HepG2 (cell line): Measurements from ENCODE around the gene COL8A2. TPM values are rescaled to one million over a fixed set of nuclear protein-coding genes. Genes with fewer than 3 reads are reported as not detected.

Experiments
- ATAC-seq: fragments of 200-7000 bp; cut with Tn5 transposase; 3 replicates; pipeline ENCODE4 v1.9.1; 2020; ENCODE audit warnings: mild to moderate bottlenecking, moderate library complexity
- BruUV-seq: library from RNA; stranded (reverse); fragments of 400-500 nt; replicated peaks from 2 replicates; lab custom pipeline; 2021; lab: Mats Ljungman, UMichigan
- CTCF ChIA-PET: fragments of 300-600 bp; formaldehyde crosslinking; extraction: SDS; loops from one replicate; lab custom pipeline; 2021; ENCODE audit warnings: low total read pairs, inconsistent platforms, low intra/inter-chr PET ratio; lab: Yijun Ruan, JAX
- POLR2A ChIA-PET: fragments of 350-600 bp; sonication (Branson Sonifier 250); formaldehyde crosslinking; loops from one replicate; lab custom pipeline; 2020; ENCODE audit warnings: antibody characterized with exemption, inconsistent platforms; lab: Yijun Ruan, JAX
- DNase-seq: peaks from one replicate; pipeline ENCODE4 v3.0.0-alpha.2; 2015; ENCODE audit warnings: low spot score
- FAIRE-seq: peaks from 3 replicates; lab custom pipeline; 2011; peaks lifted over from hg19 to GRCh38; lab: Jason Lieb, UNC
- H2AFZ ChIP-seq: one replicate; pipeline ENCODE4 v1.6.1; 2011; ENCODE audit warnings: low read length, inconsistent platforms
- H3K27ac ChIP-seq: fragments of 300-600 bp; 3 replicates; pipeline ENCODE4 v1.8.0; 2011; ENCODE audit warnings: mixed run types, mild to moderate bottlenecking, mixed read lengths, low read length, inconsistent platforms; ENCODE audit not compliant: insufficient read depth; ENCODE audit errors: extremely low read length
- H3K27me3 ChIP-seq, 2 experiments: fragments of 200-600 bp in 1 of 2; 2 replicates in 1 of 2; 3 replicates in 1 of 2; pipeline versions ENCODE4 v1.6.0 to v1.8.0; 2011; ENCODE audit warnings: low read length in 2 of 2, mild to moderate bottlenecking in 2 of 2, moderate library complexity in 2 of 2, inconsistent platforms in 1 of 2; ENCODE audit not compliant: insufficient read depth in 2 of 2, control insufficient read depth in 1 of 2
- H3K36me3 ChIP-seq, 2 experiments: fragments of 200-600 bp in 1 of 2; replicated peaks in 1 of 2; 2 replicates in 1 of 2; 3 replicates in 1 of 2; pipeline versions ENCODE4 v1.5.1 to v1.8.0; 2011; ENCODE audit warnings: low read length in 2 of 2, inconsistent platforms in 1 of 2; ENCODE audit not compliant: insufficient read depth in 2 of 2, control insufficient read depth in 1 of 2
- H3K4me1 ChIP-seq: 2 replicates; pipeline ENCODE4 v1.5.1; 2012; ENCODE audit warnings: low read length, inconsistent platforms; ENCODE audit not compliant: insufficient read depth
- H3K4me2 ChIP-seq: 2 replicates; pipeline ENCODE4 v1.6.0; 2011; ENCODE audit warnings: low read depth, low read length, inconsistent platforms
- H3K4me3 ChIP-seq, 3 experiments: fragments of 200-600 bp in 1 of 3; sonication (generic), shearing (Covaris generic) in 1 of 3; replicated peaks in 1 of 3; 2 replicates each; pipeline ENCODE4 v1.5.1; 2011 to 2016; ENCODE audit warnings: low read length in 3 of 3, inconsistent platforms in 2 of 3, low read depth in 2 of 3, mild to moderate bottlenecking in 2 of 3, control low read depth in 1 of 3, mixed read lengths in 1 of 3; ENCODE audit not compliant: insufficient read depth in 1 of 3
- H3K79me2 ChIP-seq: one replicate; pipeline ENCODE4 v1.6.1; 2011; ENCODE audit warnings: low read length, inconsistent platforms; ENCODE audit not compliant: insufficient read depth
- H3K9ac ChIP-seq: 2 replicates; pipeline ENCODE4 v1.6.0; 2011; ENCODE audit warnings: mild to moderate bottlenecking, low read depth, low read length, inconsistent platforms; ENCODE audit not compliant: insufficient read depth
- H3K9me3 ChIP-seq: 2 replicates; pipeline ENCODE4 v1.5.1; 2012; ENCODE audit warnings: mild to moderate bottlenecking, low read length
- H4K20me1 ChIP-seq: 2 replicates; pipeline ENCODE4 v1.6.0; 2011; ENCODE audit warnings: inconsistent platforms, mild to moderate bottlenecking, low read length, moderate library complexity; ENCODE audit not compliant: insufficient read depth
- GATAD2A ChIP-seq: IDR thresholded peaks from 2 replicates; pipeline ENCODE4 v1.6.1; 2016
- MEIS1 ChIP-seq: sonication (generic); formaldehyde crosslinking; IDR thresholded peaks from 2 replicates; pipeline ENCODE4 v1.9.0; 2021; ENCODE audit warnings: mild to moderate bottlenecking, missing genetic modification reagents, moderate library complexity, borderline replicate concordance
- NFYB ChIP-seq: sonication (generic); formaldehyde crosslinking; IDR thresholded peaks from 2 replicates; pipeline ENCODE4 v1.4.0; 2020; ENCODE audit warnings: missing genetic modification reagents
- PITX1 ChIP-seq: sonication (generic); formaldehyde crosslinking; IDR thresholded peaks from 2 replicates; pipeline ENCODE4 v1.5.1; 2020; ENCODE audit warnings: mild to moderate bottlenecking, missing genetic modification reagents
- SAFB2 ChIP-seq: sonication (generic); formaldehyde crosslinking; IDR thresholded peaks from 2 replicates; pipeline ENCODE4 v1.5.1; 2020; ENCODE audit warnings: missing genetic modification reagents, low read depth, mild to moderate bottlenecking, borderline replicate concordance
- SP1 ChIP-seq, 2 experiments: fragments of 450-650 bp in 1 of 2; sonication (generic) in 1 of 2; formaldehyde crosslinking in 1 of 2; IDR thresholded peaks; 2 replicates each; pipeline versions ENCODE4 v1.4.0 to v1.6.1; 2016 to 2020; ENCODE audit warnings: missing genetic modification reagents in 1 of 2
- TOPORS ChIP-seq: sonication (generic); formaldehyde crosslinking; IDR thresholded peaks from 2 replicates; pipeline ENCODE4 v1.8.0; 2023; ENCODE audit warnings: mild to moderate bottlenecking, missing genetic modification reagents
- ZBTB7B ChIP-seq: sonication (generic); formaldehyde crosslinking; IDR thresholded peaks from 2 replicates; pipeline ENCODE4 v1.4.0; 2020; ENCODE audit warnings: missing genetic modification reagents
- ZNF205 ChIP-seq: IDR thresholded peaks from 2 replicates; pipeline ENCODE4 v1.6.1; 2018; ENCODE audit warnings: missing biosample characterization, missing genetic modification reagents
- ZNF430 ChIP-seq: sonication (generic); formaldehyde crosslinking; IDR thresholded peaks from 2 replicates; pipeline ENCODE4 v1.9.0; 2021; ENCODE audit warnings: mild to moderate bottlenecking, missing genetic modification reagents
- ZNF562 ChIP-seq: sonication (generic); formaldehyde crosslinking; IDR thresholded peaks from 2 replicates; pipeline ENCODE4 v1.8.0; 2022; ENCODE audit warnings: missing genetic modification reagents, borderline replicate concordance
- ZNF569 ChIP-seq: sonication (generic); formaldehyde crosslinking; IDR thresholded peaks from 2 replicates; pipeline ENCODE4 v1.5.0; 2020; ENCODE audit warnings: mild to moderate bottlenecking, missing genetic modification reagents, moderate library complexity, borderline replicate concordance
- ZNF644 ChIP-seq: IDR thresholded peaks from 2 replicates; pipeline ENCODE4 v1.6.1; 2016; ENCODE audit warnings: low read depth
- ZNF678 ChIP-seq: sonication (generic); formaldehyde crosslinking; IDR thresholded peaks from 2 replicates; pipeline ENCODE4 v1.4.0; 2020; ENCODE audit warnings: mild to moderate bottlenecking, missing genetic modification reagents
- WGBS: methylation state at CpG from one replicate; pipeline ENCODE4 v1.1.6; 2017; ENCODE audit warnings: low lambda C conversion rate; 5-methylcytosine and 5-hydroxymethylcytosine counted together
- in situ Hi-C: cut with HindIII; loops from 2 replicates; pipeline ENCODE4 v1.10.0; 2017; ENCODE audit warnings: low pct_unique_long_range_greater_than_20kb; ENCODE audit not compliant: extremely low pct_ligation_motif_present
- intact Hi-C: fragments of 100-400 bp; cut with micrococcal nuclease; formaldehyde crosslinking; loops from one replicate; pipeline ENCODE4 v1.10.0; 2022; ENCODE audit not compliant: unreplicated experiment
- polyA plus RNA-seq, 8 experiments: library from polyadenylated mRNA; depleted of rRNA in 3 of 8; stranded (reverse) in 7 of 8; unstranded in 1 of 8; fragments of >200 nt; fragmentation: Illumina TruSeq in 4 of 8; extraction: Trizol in 4 of 8; gene quantifications; 2 replicates each; pipeline versions ENCODE4 v1.2.1 to v1.2.3, GENCODE V29; 2011 to 2016; ENCODE audit warnings: low read depth in 4 of 8, missing spikeins in 1 of 8, mixed read lengths in 1 of 8; ENCODE audit not compliant: insufficient read depth in 1 of 8
- total RNA-seq, 5 experiments: library from RNA; depleted of rRNA; stranded (reverse); fragments of >200 nt; fragmentation: Illumina TruSeq; extraction: Trizol; gene quantifications; 2 replicates each; pipeline ENCODE4 v1.2.3, GENCODE V29; 2016; ENCODE audit warnings: low read depth in 1 of 5
- TF ChIP-seq, protein P1 (sequence below), 2 experiments: IDR thresholded peaks; 2 replicates each; pipeline ENCODE4 v1.6.1; 2011 to 2012; ENCODE audit warnings: low read length in 2 of 2, borderline replicate concordance in 1 of 2, low read depth in 1 of 2, mild to moderate bottlenecking in 1 of 2, moderate library complexity in 1 of 2
- TF ChIP-seq, protein P2 (sequence below): IDR thresholded peaks from 2 replicates; pipeline ENCODE4 v1.6.1; 2012; ENCODE audit warnings: inconsistent platforms
- TF ChIP-seq, protein P3 (sequence below): sonication (generic); formaldehyde crosslinking; IDR thresholded peaks from 2 replicates; pipeline ENCODE4 v1.8.0; 2022; ENCODE audit warnings: low read depth, missing genetic modification reagents
- TF ChIP-seq, protein P4 (sequence below): sonication (generic); formaldehyde crosslinking; IDR thresholded peaks from 2 replicates; pipeline ENCODE4 v1.4.0; 2020; ENCODE audit warnings: mild to moderate bottlenecking, missing genetic modification reagents

COL8A2 gene
- total and polyA plus RNA-seq, 2 of the 13 experiments (the other 11 are each of a cell fraction or from before 2014, with no cell fraction given) = 0.13 to 0.24 TPM

DNA sequence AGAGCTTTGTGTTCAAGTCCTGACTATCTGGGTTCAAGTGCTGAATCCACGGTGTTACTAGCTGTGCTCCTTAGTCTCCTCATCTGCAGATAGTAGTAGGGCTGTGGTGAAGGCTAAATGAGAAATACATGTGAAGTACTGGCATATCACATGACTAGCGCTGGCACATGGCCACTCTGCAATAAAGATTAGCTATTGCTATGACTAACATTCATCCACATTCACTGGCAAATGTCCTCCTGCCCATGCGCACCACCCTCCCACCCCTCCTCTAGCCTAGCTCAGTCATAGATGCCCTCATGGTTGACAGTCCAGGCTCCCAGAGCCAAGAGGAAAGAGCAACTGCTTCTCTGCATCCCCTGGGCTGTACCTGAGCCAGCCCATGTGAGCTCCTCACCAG, 8.5 kb upstream of the COL8A2 start:
- 68% methylated on average over 3 of the region's 3 CpGs for WGBS
- peaks cover 10 to 24% of the 10 kb centered on the region in 2 experiments; a peak in 3 of 5 replicates for H3K36me3 ChIP-seq
- H3K4me3 ChIP-seq = no peak overlapping the region
- no peak for TF ChIP-seq TOPORS (CRISPR knock-in tag)
- TF ChIP-seq, protein P1, sequence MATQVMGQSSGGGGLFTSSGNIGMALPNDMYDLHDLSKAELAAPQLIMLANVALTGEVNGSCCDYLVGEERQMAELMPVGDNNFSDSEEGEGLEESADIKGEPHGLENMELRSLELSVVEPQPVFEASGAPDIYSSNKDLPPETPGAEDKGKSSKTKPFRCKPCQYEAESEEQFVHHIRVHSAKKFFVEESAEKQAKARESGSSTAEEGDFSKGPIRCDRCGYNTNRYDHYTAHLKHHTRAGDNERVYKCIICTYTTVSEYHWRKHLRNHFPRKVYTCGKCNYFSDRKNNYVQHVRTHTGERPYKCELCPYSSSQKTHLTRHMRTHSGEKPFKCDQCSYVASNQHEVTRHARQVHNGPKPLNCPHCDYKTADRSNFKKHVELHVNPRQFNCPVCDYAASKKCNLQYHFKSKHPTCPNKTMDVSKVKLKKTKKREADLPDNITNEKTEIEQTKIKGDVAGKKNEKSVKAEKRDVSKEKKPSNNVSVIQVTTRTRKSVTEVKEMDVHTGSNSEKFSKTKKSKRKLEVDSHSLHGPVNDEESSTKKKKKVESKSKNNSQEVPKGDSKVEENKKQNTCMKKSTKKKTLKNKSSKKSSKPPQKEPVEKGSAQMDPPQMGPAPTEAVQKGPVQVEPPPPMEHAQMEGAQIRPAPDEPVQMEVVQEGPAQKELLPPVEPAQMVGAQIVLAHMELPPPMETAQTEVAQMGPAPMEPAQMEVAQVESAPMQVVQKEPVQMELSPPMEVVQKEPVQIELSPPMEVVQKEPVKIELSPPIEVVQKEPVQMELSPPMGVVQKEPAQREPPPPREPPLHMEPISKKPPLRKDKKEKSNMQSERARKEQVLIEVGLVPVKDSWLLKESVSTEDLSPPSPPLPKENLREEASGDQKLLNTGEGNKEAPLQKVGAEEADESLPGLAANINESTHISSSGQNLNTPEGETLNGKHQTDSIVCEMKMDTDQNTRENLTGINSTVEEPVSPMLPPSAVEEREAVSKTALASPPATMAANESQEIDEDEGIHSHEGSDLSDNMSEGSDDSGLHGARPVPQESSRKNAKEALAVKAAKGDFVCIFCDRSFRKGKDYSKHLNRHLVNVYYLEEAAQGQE (IDR thresholded peaks at IDR 0.05; ENCODE audit: borderline replicate concordance in 1 of 2, low read depth in 1 of 2, low read length in 2 of 2) = no peak
- no peak for TF ChIP-seq SP1 (IDR thresholded peaks at IDR 0.05)
- no peak for TF ChIP-seq SP1 (CRISPR knock-in tag; IDR thresholded peaks at IDR 0.05)
- TF ChIP-seq ZNF562 (CRISPR knock-in tag) = no peak
- TF ChIP-seq GATAD2A = no peak
- TF ChIP-seq, protein P2, sequence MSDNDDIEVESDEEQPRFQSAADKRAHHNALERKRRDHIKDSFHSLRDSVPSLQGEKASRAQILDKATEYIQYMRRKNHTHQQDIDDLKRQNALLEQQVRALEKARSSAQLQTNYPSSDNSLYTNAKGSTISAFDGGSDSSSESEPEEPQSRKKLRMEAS = no peak
- no peak for TF ChIP-seq NFYB (CRISPR knock-in tag)
- no peak for TF ChIP-seq ZNF644 (CRISPR knock-in tag)
- TF ChIP-seq ZNF678 (CRISPR knock-in tag) = no peak
- TF ChIP-seq, protein P3, sequence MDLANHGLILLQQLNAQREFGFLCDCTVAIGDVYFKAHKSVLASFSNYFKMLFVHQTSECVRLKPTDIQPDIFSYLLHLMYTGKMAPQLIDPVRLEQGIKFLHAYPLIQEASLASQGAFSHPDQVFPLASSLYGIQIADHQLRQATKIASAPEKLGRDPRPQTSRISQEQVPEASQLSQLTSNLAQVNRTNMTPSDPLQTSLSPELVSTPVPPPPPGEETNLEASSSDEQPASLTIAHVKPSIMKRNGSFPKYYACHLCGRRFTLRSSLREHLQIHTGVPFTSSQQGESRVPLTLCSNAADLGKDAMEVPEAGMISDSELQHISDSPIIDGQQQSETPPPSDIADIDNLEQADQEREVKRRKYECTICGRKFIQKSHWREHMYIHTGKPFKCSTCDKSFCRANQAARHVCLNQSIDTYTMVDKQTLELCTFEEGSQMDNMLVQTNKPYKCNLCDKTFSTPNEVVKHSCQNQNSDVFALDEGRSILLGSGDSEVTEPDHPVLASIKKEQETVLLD (CRISPR knock-in tag) = no peak
- no peak for TF ChIP-seq ZNF569 (CRISPR knock-in tag)
- TF ChIP-seq ZNF205 (CRISPR knock-in tag) = no peak
- TF ChIP-seq PITX1 = no peak
- no peak for TF ChIP-seq SAFB2
- no peak for TF ChIP-seq MEIS1 (CRISPR knock-in tag)
- TF ChIP-seq, protein P4, sequence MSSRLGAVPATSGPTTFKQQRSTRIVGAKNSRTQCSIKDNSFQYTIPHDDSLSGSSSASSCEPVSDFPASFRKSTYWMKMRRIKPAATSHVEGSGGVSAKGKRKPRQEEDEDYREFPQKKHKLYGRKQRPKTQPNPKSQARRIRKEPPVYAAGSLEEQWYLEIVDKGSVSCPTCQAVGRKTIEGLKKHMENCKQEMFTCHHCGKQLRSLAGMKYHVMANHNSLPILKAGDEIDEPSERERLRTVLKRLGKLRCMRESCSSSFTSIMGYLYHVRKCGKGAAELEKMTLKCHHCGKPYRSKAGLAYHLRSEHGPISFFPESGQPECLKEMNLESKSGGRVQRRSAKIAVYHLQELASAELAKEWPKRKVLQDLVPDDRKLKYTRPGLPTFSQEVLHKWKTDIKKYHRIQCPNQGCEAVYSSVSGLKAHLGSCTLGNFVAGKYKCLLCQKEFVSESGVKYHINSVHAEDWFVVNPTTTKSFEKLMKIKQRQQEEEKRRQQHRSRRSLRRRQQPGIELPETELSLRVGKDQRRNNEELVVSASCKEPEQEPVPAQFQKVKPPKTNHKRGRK (CRISPR knock-in tag) = no peak
- TF ChIP-seq ZNF430 (CRISPR knock-in tag) = no peak
- no peak for TF ChIP-seq ZBTB7B (CRISPR knock-in tag)
- TF ChIP-seq, all 625 proteins: peak for 0
- peaks cover 20% of the 10 kb centered on the region for H3K4me1 ChIP-seq
- no peak for DNase-seq
- H3K9me3 ChIP-seq = no peaks in the 10 kb centered on the region
- no peak overlapping the region for H3K27ac ChIP-seq
- no peaks in the 10 kb centered on the region for H4K20me1 ChIP-seq
- no TSS peak for BruUV-seq
- FAIRE-seq = no peak
- H3K9ac ChIP-seq = no peak overlapping the region
- POLR2A ChIA-PET = interaction anchor here (0.7 kb wide), 1 partner anchor 29 kb away, joined by 3 read pairs; no protein-coding TSS in a partner anchor
- no peaks in the 10 kb centered on the region for H3K79me2 ChIP-seq
- no peak overlapping the region for H2AFZ ChIP-seq
- H3K27me3 ChIP-seq = no peaks in the 10 kb centered on the region; a peak in 1 of 5 replicates
- ATAC-seq = no peak
- intact Hi-C loops = no loop called here
- CTCF ChIA-PET = interaction anchor here (4.5 kb wide), 1 partner anchor 35 kb away, joined by 104 read pairs; no protein-coding TSS in a partner anchor
- in situ Hi-C loops = loop anchor here (5.0 kb wide), 1 partner anchor 36 kb away; no protein-coding TSS in a partner anchor
- no peak overlapping the region for H3K4me2 ChIP-seq
